IPS-NIHi7 (cell line): ENCODE results near the gene PLOD3.

Experiments
- DNase-seq: peaks from one replicate; pipeline ENCODE4 v3.0.0; 2012; ENCODE audit warnings: mixed read lengths; ENCODE audit errors: extremely low spot score

The PLOD3 gene

DNA sequence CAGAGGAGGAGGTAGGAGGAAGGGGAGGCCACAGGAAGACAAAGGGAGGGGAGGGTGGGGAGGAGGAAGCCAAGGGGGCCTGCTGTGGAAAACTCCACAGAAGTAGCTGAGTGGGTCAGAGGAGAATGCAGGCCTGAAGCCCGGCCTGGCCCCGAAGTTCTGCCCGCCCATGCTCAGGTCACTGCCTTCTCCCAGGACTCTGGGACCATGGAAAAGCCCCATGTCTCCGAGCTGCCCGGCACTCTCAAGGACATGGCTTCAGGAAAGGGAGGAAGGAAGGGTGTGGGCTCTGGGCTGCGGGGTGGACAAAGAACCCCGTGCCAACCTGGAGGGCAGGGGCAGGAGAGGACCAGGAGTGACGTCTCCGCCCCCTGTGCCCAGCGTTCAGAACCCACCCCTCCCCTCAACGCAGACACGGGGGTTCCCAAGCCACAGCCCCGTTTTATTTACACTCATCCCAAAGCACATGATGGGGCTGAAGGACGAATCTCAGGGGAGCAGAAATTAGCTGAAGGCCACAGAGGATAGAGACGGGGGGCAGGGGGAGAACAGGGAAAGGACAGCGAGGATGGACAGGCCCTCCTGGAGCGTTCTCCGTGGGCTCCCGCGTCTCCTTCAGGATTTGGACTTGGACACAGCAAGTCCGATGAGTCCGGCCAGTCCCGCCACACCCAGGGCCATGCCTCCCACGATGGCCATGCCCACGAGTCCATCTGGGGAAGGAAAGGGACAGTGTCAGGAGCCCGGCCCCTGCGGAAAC, 22.0 kb upstream of the PLOD3 start:
- no peak for DNase-seq

DNA sequence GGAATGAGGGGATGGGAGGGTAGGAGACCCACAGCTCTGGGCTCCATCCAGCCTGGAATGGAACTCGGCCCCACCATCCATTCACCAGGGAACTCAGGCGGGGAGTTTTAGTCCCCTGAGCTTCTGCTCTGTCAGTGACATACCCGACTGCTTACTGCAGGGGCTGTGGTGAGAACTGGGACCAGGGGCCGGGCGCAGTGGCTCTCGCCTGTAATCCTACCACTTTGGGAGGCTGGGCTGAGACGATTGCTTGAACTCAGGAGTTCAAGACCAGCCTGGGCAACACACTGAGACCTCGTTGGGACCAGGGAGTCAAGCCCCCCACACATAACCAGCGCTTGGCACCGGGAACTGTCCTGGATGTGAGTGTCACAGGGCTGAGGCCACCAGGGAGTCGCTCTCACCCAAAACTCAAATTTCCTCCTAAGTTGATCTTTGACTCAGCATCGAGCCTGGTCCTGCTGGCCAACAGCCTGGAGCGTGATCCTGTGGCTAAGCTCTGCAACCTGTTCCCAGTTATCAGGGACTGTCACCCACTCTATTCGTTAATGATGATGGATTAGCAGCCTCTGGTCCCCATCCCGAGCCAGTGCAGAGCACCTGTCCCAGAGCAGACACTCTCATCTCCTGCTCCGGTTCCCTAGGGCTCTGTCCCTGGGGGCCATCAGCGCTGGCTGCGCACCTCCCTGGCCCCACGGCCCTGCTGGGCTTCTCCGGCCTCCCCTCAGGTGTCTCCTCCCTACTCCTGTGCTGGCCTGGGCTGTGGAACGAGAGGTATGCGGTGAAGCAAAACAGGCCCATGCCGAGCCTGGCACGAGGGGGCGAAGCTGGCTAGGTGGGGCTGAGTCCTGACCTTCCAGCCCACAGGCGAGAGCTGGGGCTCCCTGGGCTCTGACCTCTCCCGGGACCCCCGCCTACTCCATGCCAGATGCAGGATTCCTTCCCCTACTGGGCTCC, 21.1 kb upstream of the PLOD3 start:
- DNase-seq: no peak

- no peak for DNase-seq
Observed at GRCh38 chr7:101237206-101238067, 20.1 kb upstream of the PLOD3 start, which contains the start of gene CLDN15. TSS of gene CLDN15 (minus strand) at chr7:101237802. CDS start at chr7:101237581, 221 bp downstream.

DNA sequence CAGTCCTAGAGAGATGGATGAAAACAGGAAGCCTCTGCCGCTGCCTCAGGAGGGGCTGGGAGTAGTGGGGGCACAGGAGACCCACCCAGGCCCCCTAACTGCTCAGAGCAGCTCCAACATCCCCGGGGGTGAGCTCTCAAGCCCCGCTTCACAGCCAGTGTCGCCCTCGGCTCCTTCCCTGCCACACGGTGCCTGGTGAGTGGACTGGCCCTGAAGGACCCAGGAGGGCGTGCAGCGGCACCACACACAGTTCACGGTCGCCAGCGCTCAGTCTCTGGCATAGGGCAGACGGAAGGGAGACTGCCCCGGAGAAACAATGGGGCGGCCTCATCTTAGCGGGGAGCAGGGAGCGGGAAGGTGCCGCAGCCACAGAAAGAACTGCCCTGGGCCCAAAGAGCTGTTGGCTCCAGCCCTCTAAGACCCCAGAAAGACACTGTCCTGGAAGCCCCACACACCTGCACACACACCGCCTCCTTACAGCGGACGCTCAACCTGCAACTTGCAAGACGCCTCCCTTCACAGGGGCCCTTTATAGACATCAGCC, 19.0 kb upstream of the PLOD3 start:
- no peak for DNase-seq

DNA sequence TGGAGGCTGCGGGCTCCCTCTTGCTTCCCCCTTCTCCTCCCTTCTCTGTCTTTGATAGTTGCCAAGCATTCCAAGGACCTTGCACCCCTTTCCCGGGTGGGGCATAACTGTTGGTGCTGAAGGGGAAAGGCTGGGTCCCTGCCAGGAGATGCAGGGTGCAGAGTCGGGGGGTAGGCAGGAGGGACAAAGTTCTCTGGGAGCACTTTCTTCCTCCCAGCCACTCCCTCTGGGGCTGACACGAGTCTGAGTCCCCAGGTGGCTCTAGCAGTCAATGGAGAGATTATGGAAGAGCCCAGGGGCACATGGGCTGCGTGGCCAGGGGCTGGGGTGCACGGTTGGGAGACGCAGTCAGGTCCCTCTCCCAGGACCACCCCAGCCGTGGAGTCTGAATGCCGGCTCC, 18.1 kb upstream of the PLOD3 start:
- no peak for DNase-seq

GRCh38 chr7:101235050-101235449, 17.7 kb upstream of the PLOD3 start:
- DNase-seq: no peak

GRCh38 chr7:101234636-101235035, 17.3 kb upstream of the PLOD3 start:
- no peak for DNase-seq

DNA sequence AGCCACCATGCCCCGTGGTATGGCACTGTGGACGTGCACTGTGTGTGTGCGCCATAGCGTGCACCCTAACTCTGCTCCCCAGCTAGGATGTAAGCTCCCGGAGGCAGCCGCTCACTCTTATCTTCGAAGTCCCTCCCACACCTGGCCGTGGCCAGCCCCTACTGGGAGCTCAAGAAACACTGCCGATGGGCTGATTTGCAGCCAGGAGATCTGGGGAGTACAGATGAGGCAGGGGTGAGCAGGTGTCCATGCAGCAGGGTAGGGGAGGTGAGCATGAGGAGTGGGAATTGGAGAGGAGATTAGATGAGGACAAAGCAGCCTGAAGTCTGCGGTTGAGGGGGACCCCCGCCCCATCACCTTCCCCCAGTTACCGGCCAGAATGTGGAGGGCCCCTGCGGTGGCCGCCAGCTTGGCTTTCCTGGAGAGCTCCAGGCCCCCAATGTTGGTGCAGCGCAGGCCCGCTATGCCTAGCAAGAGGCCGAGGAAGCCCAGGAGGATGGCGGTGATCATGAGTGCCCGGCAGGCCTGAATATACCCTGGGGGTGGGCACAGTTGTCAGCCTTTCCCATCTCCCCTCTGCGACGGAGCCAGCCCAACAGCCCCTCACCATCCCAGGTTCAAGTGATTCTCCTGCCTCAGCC, 16.6 kb upstream of the PLOD3 start:
- DNase-seq: no peak

DNA sequence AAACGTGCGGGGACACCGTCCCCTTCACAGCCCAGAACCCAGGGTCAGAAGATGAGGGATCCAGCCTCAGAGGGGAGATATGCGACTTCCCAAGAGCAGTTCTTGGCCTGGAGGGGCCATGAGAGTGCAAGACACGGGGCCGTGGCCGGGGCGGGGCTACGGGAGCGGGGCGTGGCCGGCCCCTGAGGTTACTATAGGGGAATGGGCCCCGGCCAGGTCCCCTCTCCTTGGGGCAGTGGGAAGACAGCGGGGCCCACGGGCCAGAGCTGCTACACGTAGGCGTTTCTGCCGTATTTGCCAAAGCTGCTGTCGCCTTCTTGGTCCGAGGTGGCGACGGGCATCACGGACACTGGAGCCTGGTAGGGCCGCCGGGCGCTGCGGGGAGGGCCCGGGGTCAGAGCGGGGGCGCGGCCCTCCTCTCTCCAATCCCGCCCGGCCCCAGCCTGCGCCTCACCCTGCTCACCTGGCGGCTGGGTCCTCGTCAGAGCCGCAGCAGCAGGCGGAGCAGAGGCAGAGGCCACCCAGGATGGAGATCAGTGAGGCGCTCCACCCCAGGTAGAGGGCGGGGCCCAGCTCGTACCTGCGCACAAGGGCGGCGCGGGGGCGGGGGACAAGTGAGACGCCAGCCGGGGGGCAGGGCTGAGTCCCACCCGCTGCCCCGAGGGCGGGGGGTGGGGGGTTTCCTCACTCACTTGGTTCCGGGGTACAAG, 14.9 kb upstream of the PLOD3 start:
- DNase-seq: peak; percentile 81

DNA sequence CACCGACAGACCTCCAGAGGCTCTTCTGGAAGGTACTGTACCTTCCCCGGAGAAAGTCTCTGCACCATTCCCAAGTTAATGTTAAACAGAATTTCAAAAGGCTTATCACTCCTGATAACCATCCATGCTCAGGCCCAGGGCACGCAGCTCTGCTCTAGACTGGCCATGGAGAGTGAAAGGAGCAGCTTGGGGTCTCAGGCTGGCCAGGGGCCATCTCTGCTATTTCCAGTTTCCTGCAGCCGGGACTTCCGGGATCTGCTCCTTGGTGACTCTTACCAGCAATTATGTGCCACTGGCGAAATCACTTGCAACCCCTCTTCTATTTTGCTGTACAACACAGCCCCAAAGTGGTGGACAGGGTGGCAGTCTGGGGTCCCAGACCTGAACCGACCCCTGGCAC, 14.3 kb upstream of the PLOD3 start:
- DNase-seq: no peak

DNA sequence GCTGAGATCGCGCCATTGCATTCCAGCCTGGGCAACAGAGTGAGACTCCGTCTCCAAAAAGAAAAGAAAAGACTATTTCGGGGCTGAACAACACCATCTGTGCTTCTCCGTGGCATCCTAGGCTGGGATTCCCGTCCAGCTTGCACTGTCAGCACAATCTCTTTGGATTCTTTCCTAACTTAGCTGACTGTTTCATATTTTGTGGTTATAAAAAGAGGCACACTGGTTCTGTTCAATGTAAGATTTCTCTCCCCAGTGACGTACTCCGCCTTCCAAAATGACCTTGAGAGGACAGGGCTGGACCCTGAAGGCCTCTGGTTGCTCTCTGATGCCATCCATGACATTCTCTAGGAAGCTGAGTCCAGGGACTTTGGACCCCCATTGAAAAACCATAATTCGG, 9.3 kb upstream of the PLOD3 start:
- no peak for DNase-seq

GRCh38 chr7:101225650-101226049, 8.3 kb upstream of the PLOD3 start:
- no peak for DNase-seq

DNA sequence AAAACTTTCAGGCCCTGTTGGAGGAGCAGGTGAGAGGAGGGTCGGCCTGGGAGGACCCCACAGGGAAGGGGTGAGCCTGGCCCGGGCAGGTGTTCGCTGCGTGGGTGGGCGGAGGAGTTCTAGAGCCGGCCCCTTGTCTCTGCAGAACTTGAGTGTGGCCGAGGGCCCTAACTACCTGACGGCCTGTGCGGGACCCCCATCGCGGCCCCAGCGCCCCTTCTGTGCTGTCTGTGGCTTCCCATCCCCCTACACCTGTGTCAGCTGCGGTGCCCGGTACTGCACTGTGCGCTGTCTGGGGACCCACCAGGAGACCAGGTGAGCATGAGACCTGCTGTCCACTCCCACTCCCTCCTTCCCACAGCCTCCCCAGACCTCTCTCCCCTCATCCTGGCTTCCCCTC, 6.1 kb upstream of the PLOD3 start:
- no peak for DNase-seq

DNA sequence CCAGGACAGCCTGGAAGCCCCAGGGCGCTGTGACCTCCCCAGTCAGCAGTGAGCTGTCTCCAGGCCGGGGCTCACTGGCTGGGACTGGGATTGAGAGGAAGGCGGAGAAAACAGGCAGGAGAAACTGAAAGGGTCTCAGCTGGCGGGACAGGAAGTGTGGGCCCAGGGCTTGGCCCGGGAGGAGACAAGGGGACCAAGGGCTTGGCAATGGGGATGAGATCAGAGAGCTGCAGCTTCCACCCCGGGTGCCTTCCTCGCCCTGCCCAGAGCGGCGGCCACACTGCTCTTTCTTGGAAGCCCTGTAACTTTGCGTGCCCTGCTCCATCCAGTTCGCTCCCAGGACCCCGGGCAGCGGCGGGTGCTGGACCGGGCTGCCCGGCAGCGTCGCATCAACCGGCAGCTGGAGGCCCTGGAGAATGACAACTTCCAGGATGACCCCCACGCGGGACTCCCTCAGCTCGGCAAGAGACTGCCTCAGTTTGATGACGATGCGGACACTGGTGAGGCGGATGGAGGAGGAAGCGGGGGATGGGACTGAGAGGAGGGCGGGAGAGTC, 5.0 kb upstream of the PLOD3 start:
- DNase-seq: no peak

DNA sequence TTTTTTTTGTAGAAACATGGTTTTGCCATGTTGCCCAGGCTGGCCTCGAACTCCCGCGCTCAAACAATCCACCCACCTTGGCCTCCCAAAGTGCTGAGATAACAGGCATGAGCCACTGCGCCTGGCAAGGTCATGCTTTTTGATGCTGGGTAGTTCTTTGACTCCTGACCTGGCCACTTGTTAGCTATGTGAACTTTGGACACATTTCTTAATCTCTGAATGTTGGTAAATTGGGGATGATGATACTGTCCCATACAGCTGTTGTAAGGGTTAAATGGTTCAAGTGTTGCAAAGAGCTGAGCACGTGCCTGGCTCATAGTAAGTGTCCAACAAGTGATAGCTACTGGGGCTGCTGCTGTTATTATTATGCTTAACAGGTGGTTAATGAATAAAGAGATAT, 2.9 kb upstream of the PLOD3 start:
- DNase-seq: no peak

GRCh38 chr7:101218236-101219125, 1.1 kb upstream of the PLOD3 start:
- DNase-seq: no peak

- no peak for DNase-seq
Observed at GRCh38 chr7:101216860-101217387, 457 bp downstream of the PLOD3 start.

- no peak for DNase-seq
Observed at GRCh38 chr7:101216001-101216859, 1.2 kb downstream of the PLOD3 start.
